A549 (cell line): ENCODE data around the gene ZSWIM7. TPM values are rescaled to one million over a fixed set of nuclear protein-coding genes. Genes with fewer than 3 reads are reported as not detected.
A peak's percentile ranks its signal among the peaks of the same experiment; 100 is the strongest.

Experiments
- ATAC-seq, 2 experiments: fragments of 200-7000 bp in 1 of 2; fragments of >200 bp in 1 of 2; cut with Nextera tagmentation in 1 of 2; cut with Tn5 transposase in 1 of 2; 3 replicates each; pipeline versions ENCODE4 v1.8.0 to v1.9.1; 2018 to 2020; ENCODE audit warnings: mild to moderate bottlenecking in 1 of 2, moderate library complexity in 1 of 2
- CTCF ChIA-PET: fragments of 300-600 bp; sonication (Branson Sonifier 250); formaldehyde crosslinking; extraction: SDS; loops from one replicate; lab custom pipeline; 2021; ENCODE audit warnings: antibody characterized with exemption, inconsistent platforms; lab: Yijun Ruan, JAX
- POLR2A ChIA-PET: fragments of 350-600 bp; formaldehyde crosslinking; extraction: SDS; loops from one replicate; lab custom pipeline; 2021; ENCODE audit warnings: antibody characterized with exemption, inconsistent platforms; lab: Yijun Ruan, JAX
- DNase-seq, 2 experiments: peaks; one replicate each; pipeline versions ENCODE4 v3.0.0 to v3.0.0-alpha.2; 2011 to 2016; ENCODE audit warnings: low read depth in 1 of 2, low spot score in 1 of 2
- FAIRE-seq: peaks from 2 replicates; lab custom pipeline; 2011; peaks lifted over from hg19 to GRCh38; lab: Jason Lieb, UNC
- H3K27ac ChIP-seq, 2 experiments: fragments of >200 bp; sonication (Bioruptor Twin); formaldehyde crosslinking; 3 replicates each; pipeline ENCODE4 v1.5.1; 2016 to 2017
- H3K4me1 ChIP-seq: fragments of >200 bp; sonication (Bioruptor Twin); formaldehyde crosslinking; 3 replicates; pipeline ENCODE4 v1.6.1; 2016
- H3K4me2 ChIP-seq: fragments of >200 bp; sonication (Bioruptor Twin); formaldehyde crosslinking; 3 replicates; pipeline ENCODE4 v1.6.1; 2016
- H3K4me3 ChIP-seq: fragments of >200 bp; sonication (Bioruptor Twin); formaldehyde crosslinking; 3 replicates; pipeline ENCODE4 v1.5.1; 2016
- H3K9me3 ChIP-seq: fragments of >200 bp; sonication (Bioruptor Twin); formaldehyde crosslinking; 3 replicates; pipeline ENCODE4 v1.6.1; 2016
- BHLHE40 ChIP-seq: IDR thresholded peaks from 2 replicates; pipeline ENCODE4 v1.6.1; 2012; ENCODE audit warnings: low read depth, low read length, inconsistent platforms
- CBX2 ChIP-seq: fragments of 200-600 bp; sonication (generic); IDR thresholded peaks from 2 replicates; pipeline ENCODE4 v1.6.1; 2016; ENCODE audit warnings: low read depth, mild to moderate bottlenecking, borderline replicate concordance
- EP300 ChIP-seq, 2 experiments: fragments of >200 bp; sonication (Bioruptor Twin); formaldehyde crosslinking; IDR thresholded peaks; 2 replicates in 1 of 2; 3 replicates in 1 of 2; pipeline ENCODE4 v1.6.1; 2016 to 2017
- FOSL2 ChIP-seq, 2 experiments: fragments of 450-650 bp in 1 of 2; fragments of >200 bp in 1 of 2; sonication (Bioruptor Twin) in 1 of 2; formaldehyde crosslinking; IDR thresholded peaks; 2 replicates each; pipeline versions ENCODE4 v1.5.0 to v1.6.1; 2016 to 2020; ENCODE audit warnings: mild to moderate bottlenecking in 1 of 2, moderate library complexity in 1 of 2
- HDAC2 ChIP-seq: fragments of 200-600 bp; sonication (generic); IDR thresholded peaks from 2 replicates; pipeline ENCODE4 v1.6.1; 2016
- HOXB13 ChIP-seq: fragments of 250-450 bp; sonication (Bioruptor Pico); IDR thresholded peaks from 2 replicates; pipeline ENCODE4 v1.5.0; 2020; ENCODE audit warnings: low read depth, mild to moderate bottlenecking, moderate library complexity
- JUNB ChIP-seq: fragments of >200 bp; sonication (Bioruptor Twin); formaldehyde crosslinking; IDR thresholded peaks from 2 replicates; pipeline ENCODE4 v1.6.1; 2016
- MYC ChIP-seq: IDR thresholded peaks from 2 replicates; pipeline ENCODE4 v1.6.1; 2012; ENCODE audit warnings: mild to moderate bottlenecking, inconsistent platforms, low read length, improper control_type of control experiment, borderline replicate concordance
- NFE2L2 ChIP-seq: fragments of 150-350 bp; conservative IDR thresholded peaks from 2 replicates; pipeline ENCODE4 v1.6.1; 2014; ENCODE audit warnings: low read length
- NPAS2 ChIP-seq: fragments of 250-450 bp; sonication (Bioruptor Pico); IDR thresholded peaks from 2 replicates; pipeline ENCODE4 v1.8.0; 2022; ENCODE audit warnings: mild to moderate bottlenecking, moderate library complexity, borderline replicate concordance
- NR3C1 ChIP-seq: fragments of >200 bp; sonication (Bioruptor Twin); formaldehyde crosslinking; IDR thresholded peaks from 3 replicates; pipeline ENCODE4 v1.6.1; 2017
- POLR2A ChIP-seq: IDR thresholded peaks from 2 replicates; pipeline ENCODE4 v1.6.1; 2012; ENCODE audit warnings: mild to moderate bottlenecking, low read length
- POLR2AphosphoS2 ChIP-seq: conservative IDR thresholded peaks from 2 replicates; pipeline ENCODE4 v1.6.1; 2012; ENCODE audit warnings: low read length, improper control_type of control experiment, inconsistent platforms
- RFX5 ChIP-seq: fragments of 450-650 bp; IDR thresholded peaks from 2 replicates; pipeline ENCODE4 v1.7.1; 2014; ENCODE audit warnings: antibody characterized with exemption, mild to moderate bottlenecking, moderate library complexity
- RNF2 ChIP-seq: fragments of 200-600 bp; sonication (generic); IDR thresholded peaks from 2 replicates; pipeline ENCODE4 v1.6.1; 2016; ENCODE audit warnings: low read depth, mild to moderate bottlenecking, antibody characterized with exemption, moderate library complexity, borderline replicate concordance
- SREBF2 ChIP-seq: fragments of 450-650 bp; IDR thresholded peaks from 2 replicates; pipeline ENCODE4 v1.6.1; 2014; ENCODE audit warnings: mild to moderate bottlenecking, moderate library complexity
- ZNF302 ChIP-seq: fragments of 250-450 bp; sonication (Bioruptor Pico); IDR thresholded peaks from 2 replicates; pipeline ENCODE4 v1.9.0; 2021; ENCODE audit warnings: inconsistent platforms, mild to moderate bottlenecking, moderate library complexity
- WGBS: methylation state at CpG from one replicate; pipeline ENCODE4 v1.1.6; 2017; ENCODE audit errors: missing lambda C conversion rate; 5-methylcytosine and 5-hydroxymethylcytosine counted together
- polyA plus RNA-seq, 4 experiments: library from polyadenylated mRNA; depleted of rRNA in 3 of 4; stranded (reverse); fragments of >200 nt; fragmentation: RNase III in 1 of 4; extraction: RNeasy Plus Mini Kit Qiagen cat#74134 plus additional on column Dnase treatment in 1 of 4; gene quantifications; 2 replicates in 3 of 4; 3 replicates in 1 of 4; pipeline ENCODE4 v1.2.3, GENCODE V29; 2011 to 2017
- TF ChIP-seq, protein P1 (sequence below): fragments of 200-600 bp; sonication (generic); IDR thresholded peaks from 2 replicates; pipeline ENCODE4 v1.6.1; 2016; ENCODE audit warnings: antibody characterized with exemption, mild to moderate bottlenecking, moderate library complexity

The ZSWIM7 gene
- polyA plus RNA-seq, 2 of the 4 experiments (the other 2 are of a cell fraction): 60.0 to 65.5 TPM

DNA sequence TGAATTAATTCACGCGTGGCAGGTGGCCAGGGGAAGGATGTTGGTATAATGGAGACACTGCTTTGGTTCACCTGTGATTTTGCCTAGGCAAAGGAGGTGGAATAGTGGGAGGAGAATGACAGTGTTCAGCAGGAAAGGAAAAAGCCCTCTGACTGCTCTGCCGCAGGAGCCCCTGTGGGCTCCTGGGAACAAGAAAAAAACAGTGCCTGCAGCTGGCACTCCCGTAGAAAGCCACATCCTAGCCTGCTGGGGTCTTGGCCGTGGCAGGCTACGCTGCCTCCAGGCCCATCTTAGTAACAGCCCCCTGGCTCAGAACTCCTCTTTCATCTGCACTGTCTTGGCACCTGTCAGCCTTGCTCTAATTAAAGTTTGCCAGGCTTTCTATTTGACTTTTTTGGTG lies 34.0 kb downstream of the ZSWIM7 start:
- DNase-seq: no peak
- FAIRE-seq: no peak
- 91% methylated on average over 6 of the region's 6 CpGs for WGBS
- CTCF ChIA-PET: interaction anchor here (1.1 to 4.6 kb wide), 4 partner anchors 9 to 32 kb away, joined by 4 to 35 read pairs (median 14); partner anchors contain the start of genes ADORA2B, TTC19 and ZSWIM7
- peak overlapping the region; percentile 37 to 58; a peak in 5 of 6 replicates for H3K27ac ChIP-seq
- TF ChIP-seq BHLHE40 (no peak), HDAC2 (no peak), POLR2A (no peak), FOSL2 (IDR thresholded peaks at IDR 0.05) (no peak), FOSL2 (CRISPR knock-in tag; IDR thresholded peaks at IDR 0.05) (no peak), MYC (no peak), CBX2 (no peak), EP300 (IDR thresholded peaks at IDR 0.05) (no peak), JUNB (no peak), SREBF2 (no peak), NR3C1 (no peak), RFX5 (no peak), ZNF302 (CRISPR knock-in tag) (no peak), RNF2 (no peak), NFE2L2 (no peak), NPAS2 (CRISPR knock-in tag) (no peak)
- TF ChIP-seq, protein P1, sequence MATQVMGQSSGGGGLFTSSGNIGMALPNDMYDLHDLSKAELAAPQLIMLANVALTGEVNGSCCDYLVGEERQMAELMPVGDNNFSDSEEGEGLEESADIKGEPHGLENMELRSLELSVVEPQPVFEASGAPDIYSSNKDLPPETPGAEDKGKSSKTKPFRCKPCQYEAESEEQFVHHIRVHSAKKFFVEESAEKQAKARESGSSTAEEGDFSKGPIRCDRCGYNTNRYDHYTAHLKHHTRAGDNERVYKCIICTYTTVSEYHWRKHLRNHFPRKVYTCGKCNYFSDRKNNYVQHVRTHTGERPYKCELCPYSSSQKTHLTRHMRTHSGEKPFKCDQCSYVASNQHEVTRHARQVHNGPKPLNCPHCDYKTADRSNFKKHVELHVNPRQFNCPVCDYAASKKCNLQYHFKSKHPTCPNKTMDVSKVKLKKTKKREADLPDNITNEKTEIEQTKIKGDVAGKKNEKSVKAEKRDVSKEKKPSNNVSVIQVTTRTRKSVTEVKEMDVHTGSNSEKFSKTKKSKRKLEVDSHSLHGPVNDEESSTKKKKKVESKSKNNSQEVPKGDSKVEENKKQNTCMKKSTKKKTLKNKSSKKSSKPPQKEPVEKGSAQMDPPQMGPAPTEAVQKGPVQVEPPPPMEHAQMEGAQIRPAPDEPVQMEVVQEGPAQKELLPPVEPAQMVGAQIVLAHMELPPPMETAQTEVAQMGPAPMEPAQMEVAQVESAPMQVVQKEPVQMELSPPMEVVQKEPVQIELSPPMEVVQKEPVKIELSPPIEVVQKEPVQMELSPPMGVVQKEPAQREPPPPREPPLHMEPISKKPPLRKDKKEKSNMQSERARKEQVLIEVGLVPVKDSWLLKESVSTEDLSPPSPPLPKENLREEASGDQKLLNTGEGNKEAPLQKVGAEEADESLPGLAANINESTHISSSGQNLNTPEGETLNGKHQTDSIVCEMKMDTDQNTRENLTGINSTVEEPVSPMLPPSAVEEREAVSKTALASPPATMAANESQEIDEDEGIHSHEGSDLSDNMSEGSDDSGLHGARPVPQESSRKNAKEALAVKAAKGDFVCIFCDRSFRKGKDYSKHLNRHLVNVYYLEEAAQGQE: no peak
- H3K4me2 ChIP-seq: peak overlapping the region; percentile 39; the same call in 2 of the 3 replicates
- peak in 1 of 2 experiments; percentile 31; a peak in 3 of 6 replicates for ATAC-seq
- H3K4me1 ChIP-seq: peaks cover 50% of the 10 kb centered on the region
- POLR2A ChIA-PET: no interaction called here
- no peak overlapping the region for H3K4me3 ChIP-seq
- no peaks in the 10 kb centered on the region for H3K9me3 ChIP-seq

DNA sequence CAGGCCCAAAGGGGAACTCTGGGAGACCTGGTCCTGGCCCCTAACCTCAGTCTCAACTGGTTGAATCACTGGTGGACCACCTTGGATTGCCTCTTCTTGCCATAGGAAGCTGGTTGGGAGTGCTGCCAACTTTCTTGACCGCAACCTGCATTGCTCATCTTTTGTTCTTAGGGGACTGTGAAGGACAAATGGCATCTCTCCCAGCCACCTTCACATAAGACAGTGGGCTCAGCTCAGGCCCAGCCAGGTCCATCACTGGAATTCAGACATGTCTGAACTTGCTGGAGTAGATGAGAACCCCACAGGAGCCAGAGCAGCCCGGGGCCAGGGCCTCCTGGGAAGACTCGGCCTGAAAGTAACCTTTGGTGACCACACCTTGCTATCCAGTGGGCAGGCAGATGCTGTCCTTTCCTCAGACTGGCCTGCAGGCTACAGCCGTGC lies 35.8 kb downstream of the ZSWIM7 start:
- POLR2A ChIA-PET: no interaction called here

More for the DNA sequence above, 35.8 kb downstream of the ZSWIM7 start:
- TF ChIP-seq, protein P1: no peak
- TF ChIP-seq POLR2A (no peak), POLR2AphosphoS2 (no peak), JUNB (0 out of 2 replicates have a peak, but pooled peaks have one; percentile 16), HOXB13 (CRISPR knock-in tag) (0 out of 2 replicates have a peak, but pooled peaks have one; percentile 23)
- Histone ChIP-seq H3K4me3 (no peak overlapping the region), H3K4me1 (peaks cover 64% of the 10 kb centered on the region), H3K9me3 (no peaks in the 10 kb centered on the region), H3K4me2 (peak overlapping the region; percentile 30), H3K27ac (peak overlapping the region; percentile 47 to 85)
- DNase-seq (peak in 1 of 2 experiments; percentile 65), FAIRE-seq (no peak), ATAC-seq (peak in 1 of 2 experiments; percentile 15; a peak in 3 of 6 replicates)
- CTCF ChIA-PET: interaction anchor here (0.6 to 1.9 kb wide), 4 partner anchors 11 to 715 kb away, joined by 3 to 12 read pairs (median 3); no protein-coding TSS in a partner anchor
- WGBS: 40% methylated on average over 3 of the region's 4 CpGs
